Measurements from ENCODE around the gene CD79B. TPM values are rescaled to one million over a fixed set of nuclear protein-coding genes. Genes with fewer than 3 reads are reported as not detected.

CD79B gene
- total and polyA plus RNA-seq, 10 of the 15 experiments (the other 5 are each of a cell fraction or from before 2014, with no cell fraction given) = 17.5 to 148 (median 79.1) TPM

DNA sequence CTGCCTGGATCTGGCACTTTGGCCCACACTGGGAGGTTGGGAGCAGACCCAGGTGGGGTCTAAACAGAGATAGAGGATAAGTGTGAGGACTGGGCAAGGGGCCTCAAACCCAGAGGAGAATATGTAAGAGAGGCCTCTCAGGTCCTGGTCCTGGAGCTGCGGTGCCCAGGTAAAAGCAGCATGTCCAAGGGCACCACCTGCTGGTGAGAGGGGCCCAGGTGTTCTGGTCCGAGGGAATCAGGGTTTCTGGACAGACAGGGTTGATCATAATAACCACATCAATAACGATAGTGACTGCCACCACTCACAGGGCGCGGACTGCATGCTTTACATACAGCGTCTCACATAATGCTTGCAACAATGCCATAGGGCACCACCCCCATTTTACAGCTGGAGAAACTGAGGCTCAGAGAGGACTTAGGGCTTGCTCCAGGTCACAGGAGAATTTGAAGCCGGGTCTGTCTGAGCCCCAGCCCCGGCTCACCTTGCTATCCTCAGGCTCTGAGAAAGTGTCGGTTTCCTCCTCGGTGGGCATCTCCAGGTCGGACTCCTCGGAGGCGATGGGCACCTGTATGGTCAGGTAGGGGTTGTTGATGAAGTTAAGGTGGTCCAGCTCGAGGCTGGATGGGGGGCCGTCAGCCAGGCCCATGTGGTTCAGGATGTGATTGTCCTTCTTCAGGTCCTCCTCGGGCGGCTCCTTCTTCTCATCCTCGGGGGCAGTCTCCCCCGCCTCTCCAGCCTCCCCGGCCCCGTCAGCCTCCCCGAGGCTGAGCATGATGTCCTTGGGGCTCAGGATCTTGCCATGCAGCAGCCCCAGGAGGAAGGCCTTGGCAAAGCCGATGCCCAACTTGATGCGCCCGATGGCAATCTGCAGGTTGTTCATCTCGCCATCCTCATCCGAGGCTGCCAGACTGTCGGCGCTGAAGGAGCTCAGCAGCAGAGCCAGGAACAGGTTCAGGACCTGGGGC, 19.1 kb upstream of the CD79B start:
- peak; percentile 71 for FAIRE-seq
- in situ Hi-C loops (cut with MboI) = no loop called here
- Histone ChIP-seq H4K20me1 (ENCODE audit: control insufficient read depth, insufficient read depth) (no peaks in the 10 kb centered on the region), H3K4me2 (ENCODE audit: control insufficient read depth, insufficient read depth) (no peak overlapping the region), H3K36me3 (ENCODE audit: control insufficient read depth in 2 of 2, insufficient read depth in 2 of 2, low read length in 1 of 2) (no peaks in the 10 kb centered on the region), H3K4me3 (no peak overlapping the region), H3K4me1 (ENCODE audit: control insufficient read depth, insufficient read depth, low read length) (peaks cover 24% of the 10 kb centered on the region), H3K9ac (ENCODE audit: control insufficient read depth, insufficient read depth, low read length) (no peak overlapping the region), H2AFZ (ENCODE audit: control insufficient read depth, low read depth, low read length) (no peak overlapping the region), H3K27ac (ENCODE audit: control insufficient read depth, insufficient read depth) (no peak overlapping the region), H3K9me3 (replicated peaks; ENCODE audit: control insufficient read depth, insufficient read depth, low read length) (no peaks in the 10 kb centered on the region), H3K79me2 (ENCODE audit: control insufficient read depth, insufficient read depth, low read length) (no peaks in the 10 kb centered on the region), H3K27me3 (replicated peaks in 1 of 2; ENCODE audit: control insufficient read depth in 2 of 2, insufficient read depth in 2 of 2, low read length in 1 of 2) (no peaks in the 10 kb centered on the region)
- intact Hi-C loops (cut with micrococcal nuclease; ENCODE audit: unreplicated experiment) = loop anchor here (1.0 to 5.0 kb wide), 2 partner anchors 32 to 66 kb away; no protein-coding TSS in a partner anchor
- ChIA-PET CTCF (interaction anchor here (0.5 to 11.0 kb wide), 24 partner anchors 10 to 329 kb away, joined by 3 to 315 read pairs (median 4); partner anchors contain the start of genes CD79B, CSHL1, GH1 and ICAM2), POLR2A (interaction anchor here (1.7 kb wide), 1 partner anchor 32 kb away, joined by 8 read pairs; no protein-coding TSS in a partner anchor), RAD21 (ENCODE audit: unreplicated experiment) (interaction anchor here (0.6 to 7.8 kb wide), 20 partner anchors 10 to 246 kb away, joined by 3 to 97 read pairs (median 4); partner anchors contain the start of genes CD79B, GH1 and ICAM2), SMC1A (ENCODE audit: uncharacterized antibody, unreplicated experiment) (interaction anchor here (0.6 to 9.9 kb wide), 21 partner anchors 17 to 331 kb away, joined by 3 to 155 read pairs (median 4); partner anchors contain the start of genes CD79B, CSHL1, GH1 and ICAM2)
- no TSS peak for BruUV-seq (replicated peaks)
- no peak for DNase-seq (ENCODE audit: low read depth, low spot score)
- peak; percentile 44 for ATAC-seq
- TF ChIP-seq CREM (IDR thresholded peaks at IDR 0.05; ENCODE audit: low read depth) = no peak
- no peak for TF ChIP-seq STAT3 (IDR thresholded peaks at IDR 0.05; ENCODE audit: low read depth, low read length)
- no peak for TF ChIP-seq KLF5 (IDR thresholded peaks at IDR 0.05; ENCODE audit: partially characterized antibody)
- TF ChIP-seq CHD1 (IDR thresholded peaks at IDR 0.05; ENCODE audit: low read depth, low read length) = no peak
- TF ChIP-seq, protein P1, sequence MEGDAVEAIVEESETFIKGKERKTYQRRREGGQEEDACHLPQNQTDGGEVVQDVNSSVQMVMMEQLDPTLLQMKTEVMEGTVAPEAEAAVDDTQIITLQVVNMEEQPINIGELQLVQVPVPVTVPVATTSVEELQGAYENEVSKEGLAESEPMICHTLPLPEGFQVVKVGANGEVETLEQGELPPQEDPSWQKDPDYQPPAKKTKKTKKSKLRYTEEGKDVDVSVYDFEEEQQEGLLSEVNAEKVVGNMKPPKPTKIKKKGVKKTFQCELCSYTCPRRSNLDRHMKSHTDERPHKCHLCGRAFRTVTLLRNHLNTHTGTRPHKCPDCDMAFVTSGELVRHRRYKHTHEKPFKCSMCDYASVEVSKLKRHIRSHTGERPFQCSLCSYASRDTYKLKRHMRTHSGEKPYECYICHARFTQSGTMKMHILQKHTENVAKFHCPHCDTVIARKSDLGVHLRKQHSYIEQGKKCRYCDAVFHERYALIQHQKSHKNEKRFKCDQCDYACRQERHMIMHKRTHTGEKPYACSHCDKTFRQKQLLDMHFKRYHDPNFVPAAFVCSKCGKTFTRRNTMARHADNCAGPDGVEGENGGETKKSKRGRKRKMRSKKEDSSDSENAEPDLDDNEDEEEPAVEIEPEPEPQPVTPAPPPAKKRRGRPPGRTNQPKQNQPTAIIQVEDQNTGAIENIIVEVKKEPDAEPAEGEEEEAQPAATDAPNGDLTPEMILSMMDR (IDR thresholded peaks at IDR 0.05 in 2 of 3, conservative IDR thresholded peaks at IDR 0.05 in 1 of 3; ENCODE audit: control insufficient read depth in 2 of 3, extremely low read depth in 1 of 3, insufficient read depth in 1 of 3, low read depth in 3 of 3, low read length in 3 of 3) = peak; percentile 65 to 80 (median 80)
- TF ChIP-seq, protein P2, sequence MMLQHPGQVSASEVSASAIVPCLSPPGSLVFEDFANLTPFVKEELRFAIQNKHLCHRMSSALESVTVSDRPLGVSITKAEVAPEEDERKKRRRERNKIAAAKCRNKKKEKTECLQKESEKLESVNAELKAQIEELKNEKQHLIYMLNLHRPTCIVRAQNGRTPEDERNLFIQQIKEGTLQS (IDR thresholded peaks at IDR 0.05; ENCODE audit: borderline replicate concordance, extremely low read depth, low read depth, low read length) = no peak
- TF ChIP-seq STAT1 (conservative IDR thresholded peaks at IDR 0.05) = 0 out of 2 replicates have a peak, but pooled peaks have one; percentile 23
- TF ChIP-seq ATF7 (IDR thresholded peaks at IDR 0.05; ENCODE audit: low read depth) = no peak
- peak; percentile 69 for TF ChIP-seq RAD21 (IDR thresholded peaks at IDR 0.05; ENCODE audit: insufficient read depth, low read depth, low read length)
- TF ChIP-seq RUNX3 (IDR thresholded peaks at IDR 0.05; ENCODE audit: low read length) = peak; percentile 32; the same call in 1 of the 2 replicates
- TF ChIP-seq TCF12 (IDR thresholded peaks at IDR 0.05; ENCODE audit: low read depth, low read length) = 0 out of 2 replicates have a peak, but pooled peaks have one; percentile 12
- TF ChIP-seq SMC3 (IDR thresholded peaks at IDR 0.05; ENCODE audit: borderline replicate concordance, low read length) = peak; percentile 75
- TF ChIP-seq, protein P3, sequence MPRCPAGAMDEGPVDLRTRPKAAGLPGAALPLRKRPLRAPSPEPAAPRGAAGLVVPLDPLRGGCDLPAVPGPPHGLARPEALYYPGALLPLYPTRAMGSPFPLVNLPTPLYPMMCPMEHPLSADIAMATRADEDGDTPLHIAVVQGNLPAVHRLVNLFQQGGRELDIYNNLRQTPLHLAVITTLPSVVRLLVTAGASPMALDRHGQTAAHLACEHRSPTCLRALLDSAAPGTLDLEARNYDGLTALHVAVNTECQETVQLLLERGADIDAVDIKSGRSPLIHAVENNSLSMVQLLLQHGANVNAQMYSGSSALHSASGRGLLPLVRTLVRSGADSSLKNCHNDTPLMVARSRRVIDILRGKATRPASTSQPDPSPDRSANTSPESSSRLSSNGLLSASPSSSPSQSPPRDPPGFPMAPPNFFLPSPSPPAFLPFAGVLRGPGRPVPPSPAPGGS (IDR thresholded peaks at IDR 0.05; ENCODE audit: borderline replicate concordance, insufficient read depth, low read depth, low read length, poor library complexity, severe bottlenecking) = no peak
- WGBS (ENCODE audit: insufficient coverage, insufficient replicate concordance, low lambda C conversion rate, missing lambda C conversion rate) = 62% methylated on average over 25 of the region's 29 CpGs

Measured in GM12878 (cell line).